HG02571 (cell line): ENCODE results near the gene TRAF3IP1.

Experiments used
- ATAC-seq: cut with Tn5 transposase; IDR thresholded peaks from one replicate; pipeline ENCODE4 v1.9.1; 2021; ENCODE audit warnings: mild to moderate bottlenecking, moderate library complexity; ENCODE audit not compliant: unreplicated experiment

TRAF3IP1 gene

GRCh38 chr2:238287737-238288649 lies 32.3 kb upstream of the TRAF3IP1 start, which contains the start of gene PER2:
PER2 (minus strand) TSS chr2:238288610; CDS start chr2:238277936, 10,674 bp downstream.
- peak; percentile 34 for ATAC-seq

- peak; percentile 87 for ATAC-seq
These were observed 31.4 kb upstream of the TRAF3IP1 start for GRCh38 chr2:238288650-238289573.

DNA sequence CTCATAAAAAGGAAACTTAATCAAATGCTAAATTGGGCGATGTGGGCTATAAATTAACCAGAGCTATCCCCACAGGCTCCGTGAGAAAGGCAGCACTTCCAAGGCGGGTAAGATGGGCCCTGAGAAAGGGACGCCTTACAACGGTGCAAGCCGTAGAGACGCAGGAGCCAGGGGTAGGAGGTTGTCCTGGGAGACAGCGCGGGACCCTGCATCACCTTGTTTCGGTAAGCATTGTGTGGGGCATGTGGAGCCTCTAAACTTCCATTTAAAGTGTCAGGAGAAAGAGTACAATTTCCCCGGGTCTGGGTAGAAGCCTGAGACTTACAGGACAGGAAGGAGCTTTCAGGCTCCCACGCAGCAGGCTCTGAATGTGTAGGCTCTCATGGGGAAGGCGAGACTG lies 30.7 kb upstream of the TRAF3IP1 start:
- no peak for ATAC-seq

GRCh38 chr2:238290091-238290509 lies 30.2 kb upstream of the TRAF3IP1 start:
- no peak for ATAC-seq

DNA sequence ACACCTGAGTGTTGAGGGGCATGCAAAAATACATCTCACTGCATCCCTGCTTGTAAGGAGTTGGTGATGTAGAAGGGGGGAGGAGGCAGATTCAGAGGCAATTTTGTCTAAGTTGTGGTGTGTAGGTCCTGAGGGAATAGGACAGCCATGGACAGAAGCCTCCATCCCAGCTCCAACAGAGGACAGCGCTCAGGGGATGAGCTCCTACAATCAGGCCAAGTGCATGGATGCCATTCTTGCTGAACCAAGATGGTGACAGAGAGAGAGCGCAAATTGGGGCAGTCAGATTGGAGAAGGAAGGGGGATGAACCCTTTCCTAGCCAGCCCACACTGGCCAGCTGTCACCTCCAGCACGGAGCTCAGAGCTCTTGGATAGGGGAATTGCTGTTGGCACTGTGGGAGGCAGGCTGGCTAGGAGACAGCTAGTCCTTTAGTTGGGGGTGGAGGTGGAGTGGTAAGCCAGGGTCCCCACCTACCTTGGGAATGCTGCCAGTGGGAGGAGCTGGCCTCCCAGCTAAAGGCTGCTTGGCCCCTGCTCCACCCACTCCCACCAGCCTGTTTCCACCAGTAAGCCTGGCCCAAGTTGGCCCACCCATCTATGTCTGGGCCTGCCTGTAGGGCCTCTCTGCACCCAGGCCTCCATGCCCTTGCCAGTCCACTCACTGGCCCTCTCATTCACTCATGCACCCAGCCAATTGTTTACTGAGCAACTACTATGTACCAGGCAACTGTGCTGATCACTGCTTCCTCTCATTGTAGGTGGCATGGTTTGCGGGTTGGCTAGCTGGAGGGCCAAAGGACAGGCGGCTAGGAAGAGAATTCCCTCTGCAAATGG lies 29.4 kb upstream of the TRAF3IP1 start:
- no peak for ATAC-seq

DNA sequence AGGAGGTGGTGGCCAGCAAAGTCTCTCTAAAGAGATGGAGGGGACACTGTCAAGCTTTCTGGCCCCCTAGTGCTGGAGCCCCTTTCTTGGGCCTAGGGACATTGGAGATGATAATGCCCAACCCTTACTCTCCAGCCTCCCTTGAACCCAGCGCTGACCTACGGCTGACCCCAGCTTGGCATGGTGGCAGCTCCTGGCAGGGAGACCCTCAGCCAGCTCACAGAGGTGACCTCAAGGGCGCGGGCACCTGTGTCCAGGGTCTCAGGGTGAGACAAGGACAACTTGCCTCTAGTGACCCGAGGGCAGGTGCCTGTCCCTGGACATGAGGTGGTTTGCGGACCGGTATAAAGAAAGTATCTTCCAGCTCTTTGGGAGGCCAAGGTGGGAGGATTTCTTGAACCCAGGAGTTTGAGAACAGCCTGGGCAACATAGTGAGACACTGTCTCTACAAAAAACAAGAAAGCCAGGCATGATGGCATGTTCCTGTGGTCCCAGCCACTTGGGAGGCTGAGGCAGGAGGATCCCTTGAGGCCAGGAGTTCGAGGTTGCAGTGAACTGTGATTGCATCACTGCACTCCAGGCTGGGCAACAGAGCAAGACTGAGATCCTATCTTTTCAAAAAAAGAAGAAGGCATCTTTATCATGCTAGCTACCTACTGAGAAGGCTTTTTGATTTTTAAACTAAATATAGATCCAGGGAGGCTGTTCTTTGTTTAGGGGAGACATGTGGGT lies 28.6 kb upstream of the TRAF3IP1 start:
- no peak for ATAC-seq

GRCh38 chr2:238294046-238294392 lies 26.3 kb upstream of the TRAF3IP1 start:
- no peak for ATAC-seq

- no peak for ATAC-seq
These were observed 25.8 kb upstream of the TRAF3IP1 start for GRCh38 chr2:238294393-238295143.

- ATAC-seq = no peak
These were observed 24.9 kb upstream of the TRAF3IP1 start for GRCh38 chr2:238295144-238296112.

DNA sequence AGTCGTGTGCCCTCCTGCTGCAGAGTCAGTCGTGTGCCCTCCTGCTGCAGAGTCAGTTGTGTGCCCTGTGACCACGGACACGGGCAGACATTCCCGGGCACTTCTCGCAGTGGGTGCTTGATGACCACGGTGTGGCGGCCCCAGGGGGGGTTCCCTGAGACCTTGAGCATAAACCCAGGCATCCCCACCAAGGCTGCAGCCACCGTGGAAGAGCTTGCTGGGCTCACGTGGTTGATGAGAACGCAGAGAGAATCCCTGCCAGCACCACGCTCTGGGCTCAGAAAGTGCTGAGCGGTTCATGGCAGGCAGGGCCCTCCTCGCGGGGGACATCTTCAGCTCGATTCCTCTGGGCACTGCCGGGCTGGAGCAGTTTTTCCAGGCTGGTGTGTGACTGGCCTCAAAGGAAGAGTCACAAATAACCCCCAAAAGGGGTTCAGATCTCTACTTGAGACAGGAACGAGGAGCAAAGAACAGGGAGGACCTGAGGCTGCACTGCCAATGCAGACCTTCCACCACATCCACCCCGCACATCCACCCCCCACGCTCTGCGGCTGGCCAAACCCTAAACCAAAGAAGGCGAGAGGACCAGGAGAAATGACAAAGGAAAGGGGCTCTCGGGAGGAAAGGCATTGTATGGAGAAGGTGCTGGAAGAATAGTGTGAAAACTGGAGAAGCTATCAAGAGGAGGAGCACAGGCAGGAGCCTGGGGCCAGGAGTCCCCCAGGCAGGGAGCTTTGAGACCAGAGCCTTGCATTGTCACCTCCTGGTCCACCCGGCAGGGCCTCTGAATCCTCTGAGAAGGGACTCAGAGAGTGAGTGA lies 23.5 kb upstream of the TRAF3IP1 start:
- no peak for ATAC-seq

GRCh38 chr2:238299803-238300202 lies 20.5 kb upstream of the TRAF3IP1 start:
- ATAC-seq = no peak

DNA sequence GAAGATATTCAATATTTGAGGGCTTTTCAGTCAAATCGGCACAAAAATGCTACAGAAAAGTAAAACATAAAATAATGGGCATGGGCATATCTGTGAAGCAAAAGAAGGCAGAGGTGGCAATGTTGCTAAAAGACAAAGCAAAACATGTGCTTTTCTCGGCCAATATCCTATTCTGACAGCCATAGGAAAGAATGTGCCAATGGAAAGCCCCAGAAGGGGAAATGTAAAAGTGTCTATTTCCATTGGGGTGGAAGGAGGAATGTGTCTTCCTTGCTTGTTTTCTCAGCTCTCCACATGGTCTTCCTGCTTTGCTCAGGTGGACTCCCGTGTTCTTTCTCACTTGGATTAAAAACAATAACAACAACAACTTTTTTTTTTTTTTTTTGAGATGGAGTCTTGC lies 18.2 kb upstream of the TRAF3IP1 start:
- ATAC-seq = no peak

- no peak for ATAC-seq
These were observed 17.6 kb upstream of the TRAF3IP1 start for GRCh38 chr2:238302751-238303150.

DNA sequence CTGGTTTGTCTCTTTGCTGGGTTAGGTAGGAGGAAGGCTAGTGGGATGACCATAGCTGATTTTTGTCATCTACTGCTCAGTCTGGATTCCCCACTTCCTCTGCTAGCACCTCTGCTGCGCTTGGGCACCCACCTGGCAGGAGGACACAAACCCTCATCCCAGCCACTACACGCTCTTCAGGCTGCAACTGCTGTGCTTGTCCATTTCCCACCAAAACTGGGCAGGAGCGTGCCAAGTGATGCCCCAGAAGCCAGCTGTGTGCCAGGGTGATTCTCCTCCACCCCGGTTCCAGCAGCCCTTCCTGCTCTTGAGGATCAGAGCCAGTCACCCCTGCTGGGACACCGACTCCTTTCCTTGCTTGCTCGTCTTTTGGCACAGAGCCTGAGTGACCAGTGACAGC lies 16.2 kb upstream of the TRAF3IP1 start:
- ATAC-seq = no peak

DNA sequence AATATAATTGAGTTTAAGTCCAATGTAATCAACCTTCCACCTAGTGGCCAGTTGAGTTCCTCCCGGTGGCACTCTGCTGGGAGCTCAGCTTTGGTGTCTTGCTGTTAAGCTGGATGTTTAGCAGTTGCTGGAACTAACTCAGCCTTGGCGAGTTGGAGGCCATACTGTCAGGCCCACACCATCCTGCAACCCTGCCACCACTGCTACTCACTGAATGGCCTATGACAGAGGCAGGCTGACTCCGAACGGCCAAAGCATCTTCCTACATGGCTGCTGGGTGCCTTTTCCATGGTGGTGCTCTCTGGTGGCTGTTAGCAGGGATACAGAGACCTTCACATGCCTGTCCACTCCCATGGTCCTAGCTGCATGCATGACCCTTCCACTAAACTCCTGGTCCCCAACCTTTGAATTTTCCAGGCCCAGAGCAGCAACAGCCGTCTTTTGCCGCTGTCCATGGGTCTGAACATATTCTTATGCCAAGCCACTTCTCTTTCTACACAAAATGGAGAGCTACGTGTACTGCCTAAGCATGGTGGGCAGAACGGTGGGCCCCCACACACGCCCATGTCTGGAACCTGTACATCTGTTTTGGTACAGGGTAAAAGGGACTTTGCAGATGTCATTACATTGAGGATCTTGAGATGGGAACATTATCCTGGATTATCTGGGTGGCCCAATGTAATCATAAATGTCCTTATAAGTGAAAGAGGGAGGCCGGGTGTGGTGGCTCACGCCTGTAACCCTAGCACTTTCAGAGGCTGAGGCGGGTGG lies 15.0 kb upstream of the TRAF3IP1 start:
- no peak for ATAC-seq

GRCh38 chr2:238305965-238306671 lies 14.2 kb upstream of the TRAF3IP1 start:
- no peak for ATAC-seq
